ENCODE measurements around the gene ZNF76.

DNA sequence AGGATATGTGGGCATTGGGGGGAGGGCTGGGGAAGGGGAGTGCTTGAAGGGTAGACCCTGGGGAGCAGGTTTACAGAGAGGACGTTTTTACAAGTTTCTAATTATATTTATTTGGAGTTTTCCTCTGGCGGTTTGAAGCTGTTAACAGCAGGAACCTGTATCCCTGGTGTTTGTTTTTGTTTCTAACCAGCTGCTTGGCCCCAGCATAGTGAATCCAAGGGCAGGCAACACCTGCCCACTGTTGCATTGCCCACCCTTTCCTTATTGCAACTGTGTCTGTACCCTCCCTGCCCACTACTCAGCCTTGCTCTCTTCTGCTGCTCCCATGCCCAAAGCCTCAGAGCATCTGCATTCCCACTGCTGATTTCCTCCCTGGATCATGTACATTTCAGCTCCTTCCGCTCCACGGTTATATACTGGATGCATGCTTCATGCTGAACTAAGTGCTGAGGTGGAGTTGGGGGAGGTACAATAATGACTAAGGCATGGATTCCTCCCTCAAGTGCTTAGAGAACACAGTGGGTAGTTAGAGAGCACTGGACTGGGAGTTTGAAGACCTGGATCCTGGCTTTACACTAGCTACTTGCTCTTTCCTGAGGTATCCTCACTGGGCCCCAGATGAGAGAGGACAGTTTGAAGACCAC lies 39.7 kb upstream of the ZNF76 start:
- TF ChIP-seq POLR2A (IDR thresholded peaks at IDR 0.05), result no peak
- TF ChIP-seq POLR2AphosphoS5 (IDR thresholded peaks at IDR 0.05), result no peak
- TF ChIP-seq, protein P1, sequence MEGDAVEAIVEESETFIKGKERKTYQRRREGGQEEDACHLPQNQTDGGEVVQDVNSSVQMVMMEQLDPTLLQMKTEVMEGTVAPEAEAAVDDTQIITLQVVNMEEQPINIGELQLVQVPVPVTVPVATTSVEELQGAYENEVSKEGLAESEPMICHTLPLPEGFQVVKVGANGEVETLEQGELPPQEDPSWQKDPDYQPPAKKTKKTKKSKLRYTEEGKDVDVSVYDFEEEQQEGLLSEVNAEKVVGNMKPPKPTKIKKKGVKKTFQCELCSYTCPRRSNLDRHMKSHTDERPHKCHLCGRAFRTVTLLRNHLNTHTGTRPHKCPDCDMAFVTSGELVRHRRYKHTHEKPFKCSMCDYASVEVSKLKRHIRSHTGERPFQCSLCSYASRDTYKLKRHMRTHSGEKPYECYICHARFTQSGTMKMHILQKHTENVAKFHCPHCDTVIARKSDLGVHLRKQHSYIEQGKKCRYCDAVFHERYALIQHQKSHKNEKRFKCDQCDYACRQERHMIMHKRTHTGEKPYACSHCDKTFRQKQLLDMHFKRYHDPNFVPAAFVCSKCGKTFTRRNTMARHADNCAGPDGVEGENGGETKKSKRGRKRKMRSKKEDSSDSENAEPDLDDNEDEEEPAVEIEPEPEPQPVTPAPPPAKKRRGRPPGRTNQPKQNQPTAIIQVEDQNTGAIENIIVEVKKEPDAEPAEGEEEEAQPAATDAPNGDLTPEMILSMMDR (IDR thresholded peaks at IDR 0.05), result no peak
- no peak for TF ChIP-seq EP300 (IDR thresholded peaks at IDR 0.05)

All from suprapubic skin (tissue), 4 donors.